Activated CD4-positive, alpha-beta T cell treated with anti-CD3 and anti-CD28 coated beads for 4 hours (primary cell): ENCODE results near the gene KLHDC3.
"Not testable (repeated sequence)": the region's sequence is repeated elsewhere in the genome, so short reads cannot be mapped to it uniquely, and the experiment has no call there.

Source experiments
- DNase-seq, 2 donors: peaks; one replicate each; pipeline ENCODE4 v3.0.0-alpha.2; 2020

The KLHDC3 gene

GRCh38 chr6:43033496-43034189 is 19.6 kb downstream of the KLHDC3 start:
- no peak for DNase-seq

- DNase-seq = no peak
Measured at GRCh38 chr6:43034190-43034525, 20.1 kb downstream of the KLHDC3 start.

- DNase-seq = no peak
Measured at GRCh38 chr6:43035495-43036194, 21.6 kb downstream of the KLHDC3 start.

- no peak for DNase-seq
Measured at GRCh38 chr6:43036712-43037111, 22.7 kb downstream of the KLHDC3 start.

- no peak for DNase-seq
Measured at GRCh38 chr6:43037197-43037596, 23.1 kb downstream of the KLHDC3 start.

- DNase-seq = no peak
Measured at GRCh38 chr6:43037706-43038105, 23.7 kb downstream of the KLHDC3 start.

GRCh38 chr6:43038727-43039126 is 24.7 kb downstream of the KLHDC3 start:
- no peak for DNase-seq

GRCh38 chr6:43040542-43041257 is 26.7 kb downstream of the KLHDC3 start:
- DNase-seq = no peak

- DNase-seq = not testable (repeated sequence)
Measured at GRCh38 chr6:43041475-43041874, 27.4 kb downstream of the KLHDC3 start.

GRCh38 chr6:43043310-43043709 is 29.3 kb downstream of the KLHDC3 start:
- no peak for DNase-seq

GRCh38 chr6:43045371-43045930 is 31.4 kb downstream of the KLHDC3 start:
- DNase-seq = no peak

GRCh38 chr6:43047998-43048397 is 33.9 kb downstream of the KLHDC3 start:
- DNase-seq = no peak

GRCh38 chr6:43050981-43051380 is 36.9 kb downstream of the KLHDC3 start:
- DNase-seq = no peak

- DNase-seq = no peak
Measured at GRCh38 chr6:43052225-43052841, 38.3 kb downstream of the KLHDC3 start.

GRCh38 chr6:43052842-43053544 is 38.9 kb downstream of the KLHDC3 start:
- DNase-seq = peak in 1 of 2 donors; percentile 9

- peak; percentile 83 to 85 for DNase-seq
Measured at GRCh38 chr6:43053545-43054205, 39.6 kb downstream of the KLHDC3 start, which contains the start of gene CUL7. Gene CUL7 (minus strand): TSS chr6:43053851. CDS start chr6:43052788, 1,063 bp downstream.

GRCh38 chr6:43054206-43054943 is 40.3 kb downstream of the KLHDC3 start:
- no peak for DNase-seq

GRCh38 chr6:43055966-43056365 is 41.9 kb downstream of the KLHDC3 start:
- DNase-seq = no peak

GRCh38 chr6:43058531-43058930 is 44.5 kb downstream of the KLHDC3 start:
- DNase-seq = no peak

- peak; percentile 97 to 98 for DNase-seq
Measured at GRCh38 chr6:43059168-43060033, 45.4 kb downstream of the KLHDC3 start, which contains the start of the genes KLC4 and MRPL2. Gene KLC4 (plus strand): TSS chr6:43059631. CDS start chr6:43061336, 1,705 bp downstream. Gene MRPL2 (minus strand): TSS chr6:43059434. CDS start chr6:43059381, 53 bp downstream.
